ENCODE results near the gene ERC2.

ERC2 gene

DNA sequence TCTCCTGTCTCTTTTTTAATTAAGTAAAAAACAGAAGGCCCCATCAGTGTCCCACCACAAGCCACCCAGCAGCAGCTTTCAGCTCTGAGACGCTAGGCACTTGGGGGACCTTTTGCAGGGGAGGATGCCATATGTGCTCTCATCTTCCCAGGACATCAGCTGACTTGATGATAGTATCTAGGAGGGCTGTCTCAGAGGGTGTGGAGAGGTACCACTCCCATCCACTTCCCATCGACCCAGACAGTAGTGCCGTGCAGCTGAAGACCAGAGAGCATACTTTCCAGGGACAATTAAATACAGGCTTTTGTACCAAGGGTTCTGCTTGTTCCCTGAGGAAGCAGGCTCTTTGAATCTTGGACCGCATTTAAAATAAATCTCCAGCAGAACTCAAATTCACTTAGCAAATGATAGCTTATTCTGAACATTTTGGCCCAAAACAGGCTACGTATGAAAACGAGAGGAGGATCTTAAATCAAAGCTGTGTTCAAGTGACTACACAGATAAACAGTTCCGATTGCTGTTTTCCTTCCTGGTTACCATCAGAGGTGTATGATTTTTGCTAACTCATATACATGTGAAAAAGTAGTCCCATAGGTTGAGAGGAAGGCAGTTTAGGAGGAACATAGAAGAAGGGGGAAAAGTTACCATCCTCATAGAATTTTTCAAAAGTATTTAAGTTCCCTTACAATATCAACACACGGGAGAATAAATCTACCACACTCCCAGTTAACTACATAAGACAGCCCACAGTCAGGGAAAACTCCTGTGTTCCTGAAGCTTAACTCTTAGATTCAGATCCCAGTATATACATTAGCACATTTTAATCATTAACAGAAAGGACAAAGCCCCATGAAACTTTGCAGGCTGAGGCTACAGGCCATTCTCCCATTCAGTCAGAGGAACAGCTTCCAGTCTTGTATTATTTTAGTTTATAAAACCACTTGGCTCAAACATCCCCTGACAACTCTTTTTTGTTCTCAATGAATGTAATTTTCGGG is 990.7 kb downstream of the ERC2 start:
- DNase-seq, result no peak

GRCh38 chr3:55476515-55476914 is 991.8 kb downstream of the ERC2 start:
- no peak for DNase-seq

- DNase-seq, result no peak
Observed at GRCh38 chr3:55474213-55474632, 994.0 kb downstream of the ERC2 start.

- DNase-seq, result no peak
Observed at GRCh38 chr3:55473788-55474187, 994.5 kb downstream of the ERC2 start.

DNA sequence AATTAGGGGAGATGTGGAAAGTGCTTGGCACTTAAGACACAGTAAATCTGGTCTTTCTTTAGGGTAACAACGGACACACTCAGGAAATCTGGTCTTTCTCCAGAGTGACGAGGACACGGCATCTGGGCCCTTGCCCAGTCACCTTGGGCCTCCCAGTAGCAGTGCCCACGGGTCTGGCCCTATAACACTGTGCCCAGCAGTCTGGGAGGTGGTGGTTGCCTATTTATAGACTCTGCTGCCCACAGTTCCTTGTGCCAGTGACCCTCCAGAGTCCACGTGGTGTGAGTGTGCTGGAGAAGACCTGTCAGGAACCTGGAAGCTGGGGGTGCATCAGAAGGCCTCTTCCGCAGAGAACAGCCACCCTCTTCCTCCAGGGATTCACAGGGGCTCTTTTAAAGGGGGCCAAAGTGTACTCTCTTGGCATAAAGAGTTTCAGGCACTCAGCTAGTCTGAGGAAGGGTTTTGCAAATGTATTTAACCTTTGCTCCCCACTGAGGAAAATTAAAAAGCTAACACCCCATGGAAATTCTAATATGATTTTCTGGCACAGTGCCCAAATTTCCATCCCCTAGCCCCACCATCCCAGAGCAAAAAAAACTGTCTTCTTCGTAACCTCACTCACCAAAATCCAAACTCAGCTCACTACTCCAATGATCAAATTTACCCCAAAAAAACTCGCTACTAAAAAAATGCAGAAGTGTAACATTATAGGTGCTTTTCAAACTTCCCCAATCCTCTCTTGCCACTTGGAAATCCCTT is 996.6 kb downstream of the ERC2 start:
- no peak for DNase-seq

DNA sequence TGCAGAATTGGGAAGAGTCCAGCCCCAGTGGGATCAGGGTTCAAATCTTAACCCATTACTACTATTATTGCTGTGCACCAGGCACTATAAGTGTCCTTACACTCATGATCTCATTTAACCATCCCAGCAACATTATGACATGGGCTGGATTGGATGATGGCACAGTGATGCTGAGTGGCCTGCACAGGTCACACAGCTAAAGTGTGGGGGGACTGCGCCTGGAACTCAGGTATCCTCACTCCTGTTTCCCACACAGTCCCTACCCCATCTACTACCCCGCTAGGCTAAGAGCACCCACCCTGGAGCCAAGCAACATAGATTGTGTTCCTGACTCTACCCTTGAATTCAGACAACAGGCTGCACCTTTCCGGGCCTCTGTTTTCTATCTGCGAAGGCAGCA is 997.2 kb downstream of the ERC2 start:
- no peak for DNase-seq

GRCh38 chr3:55469957-55470526 is 998.2 kb downstream of the ERC2 start:
- no peak for DNase-seq

GRCh38 chr3:55468251-55468650 is 1000.0 kb downstream of the ERC2 start:
- no peak for DNase-seq

DNA sequence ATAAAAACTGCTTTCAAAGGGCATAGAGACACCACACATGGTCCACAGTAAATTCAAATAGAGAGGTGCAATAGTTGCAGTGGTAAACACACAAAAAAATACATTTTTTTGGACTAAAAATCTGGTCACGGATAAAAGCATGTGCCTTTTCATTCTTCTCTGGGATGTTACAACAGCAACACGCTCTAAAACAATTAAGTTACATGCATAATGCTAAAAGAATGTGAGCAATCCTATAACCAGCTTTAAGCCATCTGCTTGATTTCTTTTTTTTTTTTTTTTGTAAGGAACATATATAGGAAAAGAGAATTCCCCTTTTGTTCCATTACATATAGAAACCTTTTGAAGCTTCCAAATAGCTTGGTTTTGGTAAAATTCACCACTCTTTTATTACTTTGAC is 1001.2 kb downstream of the ERC2 start:
- no peak for DNase-seq

DNA sequence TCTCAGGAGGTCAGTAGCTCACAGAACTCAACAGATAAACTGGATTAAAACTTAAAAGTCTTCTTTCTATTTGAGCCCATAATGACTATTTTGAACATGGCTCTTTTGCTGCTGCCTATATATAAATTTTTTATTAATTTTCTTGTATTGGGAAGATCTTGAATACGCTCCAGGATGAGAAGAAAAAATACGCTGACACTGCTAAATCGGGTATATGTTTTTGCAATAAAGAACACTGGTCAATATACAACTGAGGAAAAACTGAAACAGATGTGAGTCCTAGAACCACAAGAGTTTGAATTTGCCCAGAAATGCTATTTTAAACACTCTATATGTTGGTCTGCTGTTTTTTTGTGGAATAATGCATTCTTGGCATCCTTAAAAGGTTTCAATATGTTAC is 1001.7 kb downstream of the ERC2 start:
- DNase-seq, result no peak

GRCh38 chr3:55461896-55462295 is 1006.4 kb downstream of the ERC2 start:
- DNase-seq, result no peak

DNA sequence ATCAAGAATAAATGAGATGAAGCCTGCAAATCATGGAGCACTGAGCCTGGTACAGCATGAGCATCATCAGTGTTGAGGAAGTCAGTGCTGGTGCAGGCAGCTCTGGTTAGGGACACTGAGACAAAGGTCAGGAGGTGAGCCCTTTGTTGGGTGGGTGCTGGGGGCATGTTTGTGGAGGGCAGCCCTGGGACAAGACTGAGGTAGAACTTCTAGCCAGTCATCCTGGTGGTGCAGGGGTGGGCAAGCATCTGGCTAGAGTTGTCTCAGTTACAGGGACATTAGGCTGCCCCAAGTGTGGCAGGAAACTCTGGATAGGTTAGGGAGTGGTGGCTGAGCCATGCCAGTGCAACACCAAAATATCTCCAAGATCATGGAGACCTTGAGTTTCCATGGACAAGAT is 1008.4 kb downstream of the ERC2 start:
- DNase-seq, result no peak

All from NCI-H1048 (cell line).